ENCODE results near the gene STARD13.

STARD13 gene

GRCh38 chr13:33277037-33277740 lies 8.4 kb downstream of the STARD13 start:
- no peak overlapping the region for H3K4me3 ChIP-seq (ENCODE audit: low read depth, low read length)
- ChIA-PET POLR2A (interaction anchor here (0.7 kb wide), 1 partner anchor 8 kb away, joined by 4 read pairs; the partner anchor contains the start of gene STARD13), CTCF (interaction anchor here (0.6 to 0.8 kb wide), 2 partner anchors 11 to 51 kb away, joined by 3 read pairs; no protein-coding TSS in a partner anchor)
- TF ChIP-seq, protein P1, sequence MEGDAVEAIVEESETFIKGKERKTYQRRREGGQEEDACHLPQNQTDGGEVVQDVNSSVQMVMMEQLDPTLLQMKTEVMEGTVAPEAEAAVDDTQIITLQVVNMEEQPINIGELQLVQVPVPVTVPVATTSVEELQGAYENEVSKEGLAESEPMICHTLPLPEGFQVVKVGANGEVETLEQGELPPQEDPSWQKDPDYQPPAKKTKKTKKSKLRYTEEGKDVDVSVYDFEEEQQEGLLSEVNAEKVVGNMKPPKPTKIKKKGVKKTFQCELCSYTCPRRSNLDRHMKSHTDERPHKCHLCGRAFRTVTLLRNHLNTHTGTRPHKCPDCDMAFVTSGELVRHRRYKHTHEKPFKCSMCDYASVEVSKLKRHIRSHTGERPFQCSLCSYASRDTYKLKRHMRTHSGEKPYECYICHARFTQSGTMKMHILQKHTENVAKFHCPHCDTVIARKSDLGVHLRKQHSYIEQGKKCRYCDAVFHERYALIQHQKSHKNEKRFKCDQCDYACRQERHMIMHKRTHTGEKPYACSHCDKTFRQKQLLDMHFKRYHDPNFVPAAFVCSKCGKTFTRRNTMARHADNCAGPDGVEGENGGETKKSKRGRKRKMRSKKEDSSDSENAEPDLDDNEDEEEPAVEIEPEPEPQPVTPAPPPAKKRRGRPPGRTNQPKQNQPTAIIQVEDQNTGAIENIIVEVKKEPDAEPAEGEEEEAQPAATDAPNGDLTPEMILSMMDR (IDR thresholded peaks at IDR 0.05; ENCODE audit: insufficient read depth, low read length, missing control alignments) = no peak
- DNase-seq (ENCODE audit: low read depth, low spot score) = no peak

DNA sequence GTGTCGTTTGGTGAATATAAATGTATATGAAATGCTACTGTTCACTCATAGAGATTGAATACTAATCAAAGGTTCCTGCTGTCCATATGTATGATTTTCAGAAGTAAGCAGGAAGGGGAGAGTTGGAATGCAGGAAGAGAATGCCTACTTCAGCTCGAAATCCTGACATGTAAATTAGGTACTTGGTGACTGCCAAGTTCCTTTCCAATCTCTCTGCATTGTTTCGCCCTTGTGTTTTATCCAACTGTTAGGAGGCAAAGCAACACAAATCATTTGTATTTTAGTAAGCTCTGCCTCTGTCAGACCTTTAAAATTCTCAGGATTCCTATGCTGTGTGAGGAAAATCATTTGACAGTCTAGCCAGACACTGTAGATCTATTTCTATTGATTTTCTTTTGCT lies 9.0 kb downstream of the STARD13 start:
- TF ChIP-seq, protein P1 (IDR thresholded peaks at IDR 0.05; ENCODE audit: insufficient read depth, low read length, missing control alignments) = no peak
- ChIA-PET POLR2A (interaction anchor here (0.7 to 1.0 kb wide), 2 partner anchors 9 kb away, joined by 4 to 5 read pairs; partner anchors contain the start of gene STARD13), CTCF (interaction anchor here (0.6 to 0.8 kb wide), 4 partner anchors 10 to 17 kb away, joined by 3 read pairs; no protein-coding TSS in a partner anchor)
- no peak overlapping the region for H3K4me3 ChIP-seq (ENCODE audit: low read depth, low read length)
- no peak for DNase-seq (ENCODE audit: low read depth, low spot score)

DNA sequence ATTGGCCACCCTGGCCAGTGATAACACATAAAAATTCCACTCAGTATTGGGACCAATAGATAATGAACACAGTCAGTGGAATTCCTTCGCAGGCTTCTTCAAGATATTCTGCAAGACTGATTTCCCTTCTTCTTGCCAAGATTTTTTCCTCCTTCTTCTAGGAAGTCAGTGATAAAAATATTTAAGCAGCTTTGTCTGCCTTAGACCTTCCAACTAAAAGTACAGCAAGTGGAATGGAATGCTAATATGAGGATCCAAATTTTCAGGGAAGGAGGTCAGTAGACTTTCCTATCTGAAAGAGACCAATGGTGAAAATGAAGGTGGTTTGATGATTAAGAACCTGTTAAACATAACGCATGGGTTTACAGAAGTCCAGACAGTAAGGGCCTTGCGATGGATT lies 9.6 kb downstream of the STARD13 start:
- H3K4me3 ChIP-seq (ENCODE audit: low read depth, low read length) = no peak overlapping the region
- ChIA-PET CTCF (interaction anchor here (0.6 to 0.8 kb wide), 3 partner anchors 15 to 16 kb away, joined by 3 read pairs; no protein-coding TSS in a partner anchor), POLR2A (interaction anchor here (1.0 kb wide), 1 partner anchor 9 kb away, joined by 5 read pairs; the partner anchor contains the start of gene STARD13)
- no peak for DNase-seq (ENCODE audit: low read depth, low spot score)
- TF ChIP-seq, protein P1 (IDR thresholded peaks at IDR 0.05; ENCODE audit: insufficient read depth, low read length, missing control alignments) = no peak

DNA sequence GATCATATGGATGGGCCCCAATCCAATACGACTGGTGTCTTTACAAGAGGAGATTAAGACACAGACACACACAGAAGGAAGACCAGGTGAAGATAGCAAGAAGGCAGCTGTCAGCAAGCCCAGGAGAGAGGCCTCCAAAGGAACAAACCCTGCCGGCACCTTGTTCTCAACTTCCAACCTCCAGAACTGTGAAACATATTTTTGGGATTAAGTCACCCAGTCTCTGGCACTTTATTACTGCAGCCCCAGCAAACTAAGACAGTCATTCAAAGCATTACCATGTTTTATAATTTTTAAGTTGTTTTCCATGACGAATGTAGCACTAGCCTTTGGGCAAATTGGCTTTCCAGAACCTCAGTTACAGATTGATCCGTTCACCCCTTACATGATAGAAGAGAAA lies 11.3 kb downstream of the STARD13 start:
- ChIA-PET CTCF (interaction anchor here (0.8 kb wide), 1 partner anchor 21 kb away, joined by 3 read pairs; no protein-coding TSS in a partner anchor), POLR2A (no interaction called here)
- TF ChIP-seq, protein P1 (IDR thresholded peaks at IDR 0.05; ENCODE audit: insufficient read depth, low read length, missing control alignments) = no peak
- no peak for DNase-seq (ENCODE audit: low read depth, low spot score)
- no peak overlapping the region for H3K4me3 ChIP-seq (ENCODE audit: low read depth, low read length)

GRCh38 chr13:33272531-33273124 lies 12.9 kb downstream of the STARD13 start:
- H3K4me3 ChIP-seq (ENCODE audit: low read depth, low read length) = no peak overlapping the region
- ChIA-PET POLR2A (no interaction called here), CTCF (interaction anchor here (1.3 kb wide), 1 partner anchor 13 kb away, joined by 6 read pairs; no protein-coding TSS in a partner anchor)
- TF ChIP-seq, protein P1 (IDR thresholded peaks at IDR 0.05; ENCODE audit: insufficient read depth, low read length, missing control alignments) = no peak
- no peak for DNase-seq (ENCODE audit: low read depth, low spot score)

DNA sequence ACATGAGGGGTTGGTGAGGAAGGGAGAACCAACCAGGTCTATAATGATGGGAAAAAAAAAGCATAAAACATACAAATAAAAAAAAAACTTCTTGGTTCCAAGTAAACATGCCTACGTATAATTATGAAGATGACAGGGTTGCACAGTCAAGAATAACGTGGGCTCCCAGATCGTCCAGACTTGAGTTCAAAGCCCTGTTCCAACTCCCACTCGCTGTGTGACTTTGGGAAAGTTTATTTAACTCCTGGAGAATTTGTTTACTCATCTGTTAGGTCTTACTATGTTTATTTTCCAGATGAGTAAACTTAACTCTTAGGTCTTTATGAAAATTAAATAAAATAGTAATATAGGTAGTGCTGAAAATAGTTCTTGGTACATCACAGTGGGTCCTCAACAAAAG lies 13.8 kb downstream of the STARD13 start:
- POLR2A ChIA-PET = no interaction called here
- no peak for DNase-seq (ENCODE audit: low read depth, low spot score)
- CTCF ChIA-PET = no interaction called here
- TF ChIP-seq, protein P1 (IDR thresholded peaks at IDR 0.05; ENCODE audit: insufficient read depth, low read length, missing control alignments) = no peak
- H3K4me3 ChIP-seq (ENCODE audit: low read depth, low read length) = no peak overlapping the region

Data from AG04449 (cell line).